ENCODE data around the gene PLCL2. TPM values are rescaled to one million over a fixed set of nuclear protein-coding genes. Genes with fewer than 3 reads are reported as not detected.
A peak's percentile ranks its signal among the peaks of the same experiment; 100 is the strongest.

The PLCL2 gene
- polyA plus RNA-seq, 2 of the 4 experiments (the other 2 are of a cell fraction) = 2.1 to 3.0 TPM

DNA sequence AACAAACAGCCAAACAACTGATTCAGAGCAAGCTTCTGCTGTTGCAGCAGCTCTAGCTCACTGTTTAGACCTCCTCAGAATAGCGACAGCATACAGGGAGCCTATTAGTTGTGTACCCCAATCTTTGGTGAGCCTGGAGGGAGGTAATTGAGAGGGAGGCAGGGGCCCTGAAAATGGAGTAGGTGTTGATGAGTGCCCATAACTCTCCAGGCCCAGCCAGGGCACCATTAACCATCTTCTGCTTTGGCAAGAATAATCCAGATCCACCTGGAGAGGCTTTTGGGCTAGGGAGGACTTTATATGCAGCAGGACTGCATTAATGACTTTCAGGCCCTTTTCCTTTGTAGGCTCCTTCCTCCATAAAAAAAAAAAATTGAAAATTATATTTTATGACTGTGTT, 20.9 kb downstream of the PLCL2 start:
- WGBS (ENCODE audit: missing lambda C conversion rate) = 88% methylated on average over 1 of the region's 1 CpG
- no peak overlapping the region for H3K27ac ChIP-seq
- no peak overlapping the region for H3K4me3 ChIP-seq
- ATAC-seq (no peak), FAIRE-seq (no peak), DNase-seq (ENCODE audit: low read depth in 1 of 2, low spot score in 1 of 2) (no peak)
- no peaks in the 10 kb centered on the region for H3K9me3 ChIP-seq
- ChIA-PET CTCF (no interaction called here), POLR2A (no interaction called here)
- no peak overlapping the region for H3K4me2 ChIP-seq
- peaks cover 18% of the 10 kb centered on the region for H3K4me1 ChIP-seq
- TF ChIP-seq CHD4 (IDR thresholded peaks at IDR 0.05; ENCODE audit: borderline replicate concordance) (no peak), RARB (CRISPR knock-in tag; IDR thresholded peaks at IDR 0.05) (no peak), EP300 (IDR thresholded peaks at IDR 0.05) (no peak), ZFP36 (IDR thresholded peaks at IDR 0.05; ENCODE audit: borderline replicate concordance, partially characterized antibody) (no peak), HOXB13 (CRISPR knock-in tag; IDR thresholded peaks at IDR 0.05; ENCODE audit: low read depth) (no peak)
- TF ChIP-seq, protein P1, sequence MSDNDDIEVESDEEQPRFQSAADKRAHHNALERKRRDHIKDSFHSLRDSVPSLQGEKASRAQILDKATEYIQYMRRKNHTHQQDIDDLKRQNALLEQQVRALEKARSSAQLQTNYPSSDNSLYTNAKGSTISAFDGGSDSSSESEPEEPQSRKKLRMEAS (IDR thresholded peaks at IDR 0.05) = no peak

DNA sequence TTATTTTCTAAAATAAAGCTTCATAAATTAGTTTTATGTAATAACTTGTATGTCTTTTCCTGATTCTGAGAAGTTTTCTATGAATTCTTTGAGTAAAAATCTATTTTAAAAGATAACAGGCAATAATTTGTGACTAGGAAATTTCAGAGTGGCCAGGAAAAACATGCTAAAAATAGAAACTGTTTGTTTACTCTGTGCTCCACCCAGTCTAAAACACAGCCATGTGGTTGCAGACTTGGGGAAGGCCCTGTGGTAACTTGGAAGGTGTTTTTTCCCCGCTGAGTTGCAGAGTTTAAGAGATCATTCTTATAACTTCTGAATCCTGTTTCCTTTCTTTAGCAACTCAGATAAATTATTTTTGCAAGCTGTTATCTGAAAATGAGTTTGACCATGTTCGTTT, 21.9 kb downstream of the PLCL2 start:
- 25% methylated on average over 2 of the region's 2 CpGs for WGBS (ENCODE audit: missing lambda C conversion rate)
- no peak overlapping the region for H3K4me3 ChIP-seq
- DNase-seq (ENCODE audit: low read depth in 1 of 2, low spot score in 1 of 2) = peak in 1 of 2 experiments; percentile 54
- peak overlapping the region in 1 of 2 experiments; percentile 49; a peak in 1 of 6 replicates for H3K27ac ChIP-seq
- TF ChIP-seq MAZ (IDR thresholded peaks at IDR 0.05; ENCODE audit: borderline replicate concordance, low read depth, low read length) = no peak
- no peak for TF ChIP-seq GATA3 (IDR thresholded peaks at IDR 0.05; ENCODE audit: borderline replicate concordance)
- no peak for TF ChIP-seq RAD21 (conservative IDR thresholded peaks at IDR 0.05 in 1 of 2, IDR thresholded peaks at IDR 0.05 in 1 of 2)
- no peak for TF ChIP-seq SMC3 (IDR thresholded peaks at IDR 0.05)
- TF ChIP-seq, protein P2, sequence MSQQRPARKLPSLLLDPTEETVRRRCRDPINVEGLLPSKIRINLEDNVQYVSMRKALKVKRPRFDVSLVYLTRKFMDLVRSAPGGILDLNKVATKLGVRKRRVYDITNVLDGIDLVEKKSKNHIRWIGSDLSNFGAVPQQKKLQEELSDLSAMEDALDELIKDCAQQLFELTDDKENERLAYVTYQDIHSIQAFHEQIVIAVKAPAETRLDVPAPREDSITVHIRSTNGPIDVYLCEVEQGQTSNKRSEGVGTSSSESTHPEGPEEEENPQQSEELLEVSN (IDR thresholded peaks at IDR 0.05; ENCODE audit: borderline replicate concordance, low read depth) = no peak
- TF ChIP-seq, protein P3, sequence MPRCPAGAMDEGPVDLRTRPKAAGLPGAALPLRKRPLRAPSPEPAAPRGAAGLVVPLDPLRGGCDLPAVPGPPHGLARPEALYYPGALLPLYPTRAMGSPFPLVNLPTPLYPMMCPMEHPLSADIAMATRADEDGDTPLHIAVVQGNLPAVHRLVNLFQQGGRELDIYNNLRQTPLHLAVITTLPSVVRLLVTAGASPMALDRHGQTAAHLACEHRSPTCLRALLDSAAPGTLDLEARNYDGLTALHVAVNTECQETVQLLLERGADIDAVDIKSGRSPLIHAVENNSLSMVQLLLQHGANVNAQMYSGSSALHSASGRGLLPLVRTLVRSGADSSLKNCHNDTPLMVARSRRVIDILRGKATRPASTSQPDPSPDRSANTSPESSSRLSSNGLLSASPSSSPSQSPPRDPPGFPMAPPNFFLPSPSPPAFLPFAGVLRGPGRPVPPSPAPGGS (IDR thresholded peaks at IDR 0.05) = no peak
- TF ChIP-seq NR3C1 (IDR thresholded peaks at IDR 0.05) = no peak
- no peak for TF ChIP-seq ZFP36 (IDR thresholded peaks at IDR 0.05; ENCODE audit: borderline replicate concordance, partially characterized antibody)
- TF ChIP-seq, protein P1 (IDR thresholded peaks at IDR 0.05) = no peak
- TF ChIP-seq HDAC2 (IDR thresholded peaks at IDR 0.05) = no peak
- TF ChIP-seq HOXA7 (CRISPR knock-in tag; IDR thresholded peaks at IDR 0.05) = no peak
- TF ChIP-seq JUNB (IDR thresholded peaks at IDR 0.05) = no peak
- TF ChIP-seq FOSL2 (IDR thresholded peaks at IDR 0.05) = no peak
- TF ChIP-seq FOSL2 (CRISPR knock-in tag; IDR thresholded peaks at IDR 0.05) = no peak
- ATAC-seq = peak in 1 of 2 experiments; percentile 77; a peak in 3 of 6 replicates
- ChIA-PET CTCF (no interaction called here), POLR2A (no interaction called here)
- H3K4me1 ChIP-seq = peaks cover 18% of the 10 kb centered on the region
- peak overlapping the region; percentile 70 for H3K4me2 ChIP-seq
- no peaks in the 10 kb centered on the region for H3K9me3 ChIP-seq
- FAIRE-seq = no peak

DNA sequence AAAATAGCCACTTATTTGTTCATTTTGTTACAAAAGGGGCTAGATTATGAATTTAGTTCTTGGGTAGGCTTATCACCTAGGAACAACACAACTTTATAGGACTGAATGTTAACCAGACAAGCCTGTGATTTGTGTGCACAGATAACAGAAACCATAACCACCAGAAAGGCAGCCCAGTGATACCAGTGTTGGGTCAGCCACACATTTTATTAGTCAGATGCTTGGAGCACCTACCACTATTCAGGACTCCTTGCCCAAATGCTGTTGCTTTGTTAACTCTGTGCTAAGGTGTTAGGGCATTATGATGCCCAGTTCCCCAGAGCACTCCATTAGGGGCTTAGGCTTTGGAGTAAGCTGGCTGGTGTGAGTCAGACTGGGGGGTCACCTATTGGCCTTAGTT, 22.5 kb downstream of the PLCL2 start:
- FAIRE-seq = no peak
- no peak for TF ChIP-seq TFCP2L1 (CRISPR knock-in tag; IDR thresholded peaks at IDR 0.05)
- no peak for TF ChIP-seq ZC3H11A (IDR thresholded peaks at IDR 0.05)
- TF ChIP-seq RAD21 (conservative IDR thresholded peaks at IDR 0.05 in 1 of 2, IDR thresholded peaks at IDR 0.05 in 1 of 2) = no peak
- TF ChIP-seq PHF8 (IDR thresholded peaks at IDR 0.05; ENCODE audit: borderline replicate concordance, low read depth) = no peak
- no peak for DNase-seq (ENCODE audit: low read depth in 1 of 2, low spot score in 1 of 2)
- POLR2A ChIA-PET = no interaction called here
- peak; percentile 30 to 50; a peak in 3 of 6 replicates for ATAC-seq
- no peak overlapping the region for H3K27ac ChIP-seq
- no peaks in the 10 kb centered on the region for H3K9me3 ChIP-seq
- no peak overlapping the region for H3K4me3 ChIP-seq
- H3K4me2 ChIP-seq = peak overlapping the region; percentile 70
- CTCF ChIA-PET = no interaction called here
- H3K4me1 ChIP-seq = peaks cover 18% of the 10 kb centered on the region
